Spinal cord (tissue), 10 donors: ENCODE results near the gene LRRD1. TPM values are rescaled to one million over a fixed set of nuclear protein-coding genes. Genes with fewer than 3 reads are reported as not detected.

Experiments
- DNase-seq, 6 donors: peaks; one replicate each; pipeline versions ENCODE4 v3.0.0 to v3.0.0-alpha.2; 2013 to 2015; ENCODE audit warnings: low spot score in 6 of 6, low read depth in 4 of 6
- H3K27ac ChIP-seq: one replicate; pipeline ENCODE4 v1.5.1; 2013; ENCODE audit warnings: low read depth, low read length, control low read depth
- H3K27me3 ChIP-seq: one replicate; pipeline ENCODE4 v1.6.1; 2013; ENCODE audit warnings: low read length; ENCODE audit not compliant: control insufficient read depth, insufficient read depth
- H3K36me3 ChIP-seq: one replicate; pipeline ENCODE4 v1.6.1; 2013; ENCODE audit warnings: low read length; ENCODE audit not compliant: control insufficient read depth, insufficient read depth
- H3K4me1 ChIP-seq: one replicate; pipeline ENCODE4 v1.6.1; 2013; ENCODE audit warnings: low read length; ENCODE audit not compliant: control insufficient read depth, insufficient read depth
- H3K4me3 ChIP-seq: one replicate; pipeline ENCODE4 v1.5.1; 2013; ENCODE audit warnings: low read depth, low read length, control low read depth
- H3K9me3 ChIP-seq: one replicate; pipeline ENCODE4 v1.6.1; 2013; ENCODE audit warnings: low read length; ENCODE audit not compliant: control insufficient read depth, insufficient read depth
- WGBS: methylation state at CpG from one replicate; pipeline ENCODE4 v1.1.5; 2013; ENCODE audit warnings: missing lambda C conversion rate; ENCODE audit not compliant: insufficient coverage; 5-methylcytosine and 5-hydroxymethylcytosine counted together
- long read RNA-seq, 4 donors: transcript quantifications; one replicate each; lab custom pipeline, GENCODE V29; 2026
- polyA plus RNA-seq, 2 donors: library from polyadenylated mRNA; unstranded; fragments of 120-200 nt; gene quantifications; one replicate each; pipeline ENCODE4 v1.2.1, GENCODE V29; 2013; ENCODE audit not compliant: insufficient read length in 2 of 2
- total RNA-seq, 2 donors: library from RNA; depleted of rRNA in 1 of 2; stranded (reverse); fragments of 120-200 nt in 1 of 2; fragments of >200 nt in 1 of 2; gene quantifications; one replicate each; pipeline versions ENCODE4 v1.2.3 to v1.2.4, GENCODE V29; 2013 to 2014
- donor health status: healthy.

Gene LRRD1
- total RNA-seq = under 1 TPM; 0.39 to 0.89 TPM
- under 1 TPM; 0.67 to 0.89 TPM for polyA plus RNA-seq
- long read RNA-seq, donor 1 = 0 reads
- long read RNA-seq, donor 2 = 0 reads
- long read RNA-seq, donor 3 = 0 reads
- long read RNA-seq, donor 4 = 0 reads

- Histone ChIP-seq H3K27ac (peak within 1 kb of the TSS; percentile 91), H3K9me3 (peaks cover 4% of the 10 kb centered on the region), H3K27me3 (no peaks in the 10 kb centered on the region), H3K36me3 (no peaks in the 10 kb centered on the region), H3K4me1 (peaks cover 7% of the 10 kb centered on the region), H3K4me3 (peak within 1 kb of the TSS; percentile 54)
- 1% methylated on average over 55 of the region's 60 CpGs for WGBS
- DNase-seq = peak; percentile 67 to 95 (median 72)
Measured at GRCh38 chr7:92178928-92179924, at the start of gene LRRD1. Gene LRRD1 (minus strand): TSS chr7:92179142. CDS start chr7:92165202, 13,940 bp downstream.

- no peak for DNase-seq
- H3K27ac ChIP-seq = no peak overlapping the region
- WGBS = 100% methylated on average over 2 of the region's 2 CpGs
- H3K4me1 ChIP-seq = no peaks in the 10 kb centered on the region
- no peak overlapping the region for H3K4me3 ChIP-seq
- no peaks in the 10 kb centered on the region for H3K27me3 ChIP-seq
- no peaks in the 10 kb centered on the region for H3K9me3 ChIP-seq
- H3K36me3 ChIP-seq = peaks cover 25% of the 10 kb centered on the region
Measured at GRCh38 chr7:92228742-92229141, 49.8 kb upstream of the LRRD1 start.

GRCh38 chr7:92228100-92228499, 49.2 kb upstream of the LRRD1 start:
- no peaks in the 10 kb centered on the region for H3K27me3 ChIP-seq
- no peaks in the 10 kb centered on the region for H3K9me3 ChIP-seq
- no peak overlapping the region for H3K27ac ChIP-seq
- DNase-seq = no peak
- no peaks in the 10 kb centered on the region for H3K4me1 ChIP-seq
- no peak overlapping the region for H3K4me3 ChIP-seq
- 97% methylated on average over 2 of the region's 2 CpGs for WGBS
- H3K36me3 ChIP-seq = peaks cover 20% of the 10 kb centered on the region

GRCh38 chr7:92226981-92227380, 48.0 kb upstream of the LRRD1 start:
- Histone ChIP-seq H3K27ac (no peak overlapping the region), H3K4me1 (no peaks in the 10 kb centered on the region), H3K4me3 (no peak overlapping the region), H3K36me3 (peaks cover 16% of the 10 kb centered on the region), H3K27me3 (no peaks in the 10 kb centered on the region), H3K9me3 (no peaks in the 10 kb centered on the region)
- WGBS = 92% methylated on average over 2 of the region's 4 CpGs
- no peak for DNase-seq

GRCh38 chr7:92221766-92222165, 42.8 kb upstream of the LRRD1 start:
- Histone ChIP-seq H3K4me3 (no peak overlapping the region), H3K27ac (no peak overlapping the region), H3K27me3 (no peaks in the 10 kb centered on the region), H3K4me1 (no peaks in the 10 kb centered on the region), H3K9me3 (no peaks in the 10 kb centered on the region), H3K36me3 (peaks cover 30% of the 10 kb centered on the region)
- DNase-seq = no peak
- no CpG with 5 or more reads among the region's 3 CpGs for WGBS

- Histone ChIP-seq H3K4me3 (no peak overlapping the region), H3K27ac (no peak overlapping the region)
- DNase-seq = no peak
Measured at GRCh38 chr7:92206672-92207071, 27.7 kb upstream of the LRRD1 start.

GRCh38 chr7:92205987-92206386, 27.0 kb upstream of the LRRD1 start:
- peaks cover 22% of the 10 kb centered on the region for H3K36me3 ChIP-seq
- 100% methylated on average over 3 of the region's 3 CpGs for WGBS
- H3K4me3 ChIP-seq = no peak overlapping the region
- no peak overlapping the region for H3K27ac ChIP-seq
- H3K27me3 ChIP-seq = no peaks in the 10 kb centered on the region
- no peaks in the 10 kb centered on the region for H3K4me1 ChIP-seq
- H3K9me3 ChIP-seq = no peaks in the 10 kb centered on the region
- no peak for DNase-seq

More at GRCh38 chr7:92206672-92207071, 27.7 kb upstream of the LRRD1 start:
- no peaks in the 10 kb centered on the region for H3K9me3 ChIP-seq
- H3K4me1 ChIP-seq = no peaks in the 10 kb centered on the region
- H3K36me3 ChIP-seq = peaks cover 28% of the 10 kb centered on the region
- no CpG with 5 or more reads among the region's 1 CpG for WGBS
- no peaks in the 10 kb centered on the region for H3K27me3 ChIP-seq

GRCh38 chr7:92200791-92201190, 21.8 kb upstream of the LRRD1 start:
- WGBS = no CpG with 5 or more reads among the region's 1 CpG
- Histone ChIP-seq H3K4me3 (no peak overlapping the region), H3K9me3 (no peaks in the 10 kb centered on the region), H3K36me3 (peaks cover 16% of the 10 kb centered on the region), H3K27me3 (no peaks in the 10 kb centered on the region), H3K4me1 (no peaks in the 10 kb centered on the region), H3K27ac (no peak overlapping the region)
- DNase-seq = no peak

- H3K27ac ChIP-seq = no peak overlapping the region
- H3K4me1 ChIP-seq = no peaks in the 10 kb centered on the region
- 100% methylated on average over 1 of the region's 3 CpGs for WGBS
- H3K36me3 ChIP-seq = peaks cover 3% of the 10 kb centered on the region
- H3K9me3 ChIP-seq = peaks cover 8% of the 10 kb centered on the region
- no peak overlapping the region for H3K4me3 ChIP-seq
- no peak for DNase-seq
- no peaks in the 10 kb centered on the region for H3K27me3 ChIP-seq
Measured at GRCh38 chr7:92192326-92192725, 13.4 kb upstream of the LRRD1 start.
